ENCODE measurements around the gene SMARCD3.

DNA sequence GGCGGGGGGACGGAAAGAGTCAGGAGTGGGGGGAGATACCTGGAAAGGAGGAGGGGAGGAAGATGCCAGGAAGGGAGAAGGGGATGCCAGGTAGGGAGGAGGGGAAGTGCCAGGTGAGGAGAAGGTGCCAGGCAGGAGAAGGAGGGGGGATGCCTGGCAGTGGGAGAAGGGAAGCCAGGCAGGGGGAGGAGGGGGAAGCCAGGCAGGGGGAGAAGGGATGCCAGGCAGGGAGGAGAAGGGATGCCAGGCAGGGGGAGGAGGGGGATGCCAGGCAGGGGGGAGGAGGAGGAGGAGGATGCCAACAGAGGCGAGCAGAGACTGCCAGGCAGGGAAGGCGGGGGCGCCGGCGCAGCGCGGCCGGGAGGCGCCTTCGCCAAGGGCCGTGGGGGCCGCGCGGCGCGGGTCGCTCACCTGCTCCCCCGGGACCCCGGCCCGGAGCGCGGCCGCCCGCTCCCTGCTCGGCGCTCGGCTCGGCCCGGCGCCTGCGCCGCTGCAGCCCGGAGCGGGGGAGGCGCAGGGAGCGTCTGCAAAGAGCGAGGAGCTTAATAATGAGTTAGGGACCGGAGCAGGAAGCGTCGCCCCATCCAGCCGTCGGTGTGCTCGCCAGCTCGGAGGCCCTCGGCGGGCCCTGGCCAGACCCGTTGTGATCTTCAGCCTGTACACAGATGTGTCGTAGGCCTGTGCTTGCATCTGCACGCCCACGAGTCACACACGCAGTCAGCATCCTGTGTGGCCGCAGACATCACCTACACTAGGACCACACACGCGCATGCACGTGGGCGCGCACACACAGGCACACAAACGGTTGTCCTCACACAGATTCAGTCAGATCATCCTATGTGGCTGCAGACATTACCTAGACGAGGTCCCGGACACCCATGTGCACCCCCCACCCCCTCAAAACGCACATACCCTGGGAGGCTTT lies 28.4 kb upstream of the SMARCD3 start:
- TF ChIP-seq CTCF (IDR thresholded peaks at IDR 0.05) (no peak), POLR2A (IDR thresholded peaks at IDR 0.05) (no peak)
